ENCODE results near the gene DACT2. TPM values are rescaled to one million over a fixed set of nuclear protein-coding genes. Genes with fewer than 3 reads are reported as not detected.

DACT2 gene
- polyA plus RNA-seq, 3 donors: 1.0 to 3.0 (median 2.4) TPM

DNA sequence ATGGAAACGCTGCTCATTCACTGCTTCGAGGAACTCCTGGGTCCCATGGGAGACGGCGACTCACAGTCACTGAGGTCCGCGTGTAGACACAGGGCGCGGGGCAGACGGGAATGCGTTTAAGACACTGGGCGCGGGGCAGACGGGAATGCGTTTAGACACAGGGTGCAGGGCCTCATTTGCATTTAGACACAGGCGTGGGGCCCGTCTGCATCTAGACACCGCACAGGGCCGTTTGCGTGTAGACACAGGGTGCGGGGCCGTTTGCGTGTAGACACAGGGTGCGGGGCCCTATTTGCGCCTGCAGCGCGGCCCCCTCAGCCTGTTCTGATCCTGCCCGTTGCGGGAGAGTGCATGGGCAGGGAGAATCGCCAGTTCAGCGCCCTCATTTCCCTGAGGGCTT is 10.4 kb downstream of the DACT2 start:
- no peak overlapping the region for H3K27ac ChIP-seq (ENCODE audit: low read depth, low read length)
- WGBS, 3 donors: 93 to 94% (median 93%) methylated on average over 30 of the region's 30 CpGs

DNA sequence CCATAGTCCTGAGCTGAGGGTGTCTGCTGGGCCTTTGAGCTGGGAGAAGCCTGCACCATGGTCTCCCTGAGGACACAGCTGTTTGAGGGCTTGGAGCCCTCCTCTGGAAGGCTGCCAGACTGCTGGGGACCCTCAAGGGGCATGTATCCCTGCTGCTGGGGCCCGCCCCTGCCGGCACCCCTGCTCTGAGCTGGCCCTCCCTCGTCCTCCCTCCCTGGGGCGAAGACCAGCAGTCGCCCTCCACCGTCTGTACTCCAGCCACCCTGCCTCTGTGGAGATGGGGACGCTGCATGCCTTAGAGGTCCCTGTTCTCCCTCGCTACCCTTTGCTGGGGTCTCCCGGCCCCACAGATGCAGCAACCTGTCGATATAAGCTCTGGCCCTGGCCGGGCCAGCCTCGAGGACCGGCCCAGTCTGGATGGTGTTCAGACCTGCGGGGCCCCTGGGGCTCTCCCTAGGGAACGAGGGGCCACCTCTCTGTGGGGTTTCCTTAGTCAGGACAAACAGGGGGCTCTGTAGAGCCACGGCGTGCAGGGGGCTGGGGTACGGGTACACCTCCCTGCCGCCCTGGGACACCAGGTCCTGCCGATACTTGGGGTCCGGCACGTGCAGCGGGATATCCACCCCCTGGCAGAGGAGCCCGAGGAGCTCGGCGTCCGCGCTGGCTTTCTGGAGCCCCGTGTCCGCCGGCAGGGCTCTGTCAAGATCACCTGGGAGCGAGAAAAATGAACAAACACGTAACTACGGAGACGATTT is 11.0 kb downstream of the DACT2 start:
- H3K27ac ChIP-seq (ENCODE audit: low read depth, low read length): no peak overlapping the region
- WGBS, 3 donors: 92 to 94% (median 93%) methylated on average over 34 to 35 of the region's 35 CpGs

DNA sequence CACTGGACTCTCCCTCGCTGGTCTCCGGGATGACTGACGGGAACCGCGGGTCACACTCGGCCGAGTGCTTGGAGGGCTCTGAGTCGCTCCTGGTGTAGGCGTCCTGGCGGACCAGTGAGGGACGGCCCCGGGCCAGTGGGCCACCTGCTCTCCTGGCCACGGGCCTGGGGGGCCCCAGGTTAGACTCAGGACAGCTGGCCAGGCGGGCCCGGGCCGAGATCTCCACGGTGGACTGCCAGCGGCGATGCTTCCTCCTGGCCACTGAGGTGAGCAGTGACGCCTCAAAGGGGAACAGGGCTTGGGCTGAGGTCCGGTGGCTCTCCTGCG is 11.9 kb downstream of the DACT2 start:
- no peak overlapping the region for H3K27ac ChIP-seq (ENCODE audit: low read depth, low read length)
- 91 to 95% (median 93%) methylated on average over 17 to 22 of the region's 22 CpGs for WGBS, 3 donors

DNA sequence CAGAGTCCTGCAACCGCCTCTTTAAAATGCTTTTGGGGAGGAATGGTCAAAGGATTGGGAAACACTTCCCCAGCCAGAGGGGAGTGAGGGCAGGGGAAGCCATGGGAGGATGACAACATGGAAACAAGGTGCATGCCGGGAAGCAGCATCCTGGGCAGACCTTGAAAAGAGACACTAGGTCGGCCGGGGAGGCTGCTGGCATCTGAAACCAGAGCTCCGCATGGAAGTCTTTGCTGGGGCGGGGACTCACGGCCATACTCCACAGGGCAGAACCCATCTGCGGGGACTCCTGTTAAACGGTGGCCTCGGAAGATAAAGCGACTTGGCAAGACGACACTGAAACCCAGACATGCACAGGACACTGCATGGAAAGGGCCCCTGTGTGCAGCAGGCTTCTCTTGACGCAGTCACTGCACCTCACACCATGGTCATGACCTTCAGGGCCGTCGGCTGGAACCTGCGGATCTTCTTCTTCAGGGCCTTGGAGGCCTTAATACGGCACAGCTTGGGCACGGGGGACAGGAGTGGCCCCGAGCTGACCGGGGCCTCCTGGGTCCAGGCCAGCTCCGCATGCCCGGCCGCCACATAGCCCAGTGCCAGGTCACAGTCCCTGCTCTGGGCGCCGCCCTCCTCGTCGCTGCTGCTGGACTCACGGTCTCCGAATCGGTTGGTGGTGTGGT is 12.4 kb downstream of the DACT2 start:
- H3K27ac ChIP-seq (ENCODE audit: low read depth, low read length): no peak overlapping the region
- 88 to 95% (median 89%) methylated on average over 30 of the region's 30 CpGs for WGBS, 3 donors

DNA sequence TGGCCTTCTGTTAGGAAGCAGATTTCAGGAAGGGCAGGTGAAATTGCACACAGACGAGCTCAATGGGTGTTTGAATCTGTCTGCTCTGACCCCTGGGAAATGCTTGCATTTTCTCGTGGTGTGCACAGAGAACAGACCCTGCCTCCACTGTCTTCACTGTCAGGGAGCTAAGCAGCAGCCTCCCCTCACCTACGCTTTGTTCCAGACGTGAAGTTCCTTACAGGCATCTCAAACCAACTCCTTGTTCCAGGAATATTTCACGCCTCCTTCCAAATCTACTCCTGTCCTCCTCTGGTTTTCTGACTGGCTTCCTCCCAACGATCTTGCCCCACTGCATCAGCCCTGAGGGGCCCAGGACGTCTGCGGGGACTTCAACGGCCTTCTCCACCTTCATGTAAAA is 13.7 kb downstream of the DACT2 start:
- 77 to 82% (median 78%) methylated on average over 9 of the region's 9 CpGs for WGBS, 3 donors
- no peak overlapping the region for H3K27ac ChIP-seq (ENCODE audit: low read depth, low read length)

DNA sequence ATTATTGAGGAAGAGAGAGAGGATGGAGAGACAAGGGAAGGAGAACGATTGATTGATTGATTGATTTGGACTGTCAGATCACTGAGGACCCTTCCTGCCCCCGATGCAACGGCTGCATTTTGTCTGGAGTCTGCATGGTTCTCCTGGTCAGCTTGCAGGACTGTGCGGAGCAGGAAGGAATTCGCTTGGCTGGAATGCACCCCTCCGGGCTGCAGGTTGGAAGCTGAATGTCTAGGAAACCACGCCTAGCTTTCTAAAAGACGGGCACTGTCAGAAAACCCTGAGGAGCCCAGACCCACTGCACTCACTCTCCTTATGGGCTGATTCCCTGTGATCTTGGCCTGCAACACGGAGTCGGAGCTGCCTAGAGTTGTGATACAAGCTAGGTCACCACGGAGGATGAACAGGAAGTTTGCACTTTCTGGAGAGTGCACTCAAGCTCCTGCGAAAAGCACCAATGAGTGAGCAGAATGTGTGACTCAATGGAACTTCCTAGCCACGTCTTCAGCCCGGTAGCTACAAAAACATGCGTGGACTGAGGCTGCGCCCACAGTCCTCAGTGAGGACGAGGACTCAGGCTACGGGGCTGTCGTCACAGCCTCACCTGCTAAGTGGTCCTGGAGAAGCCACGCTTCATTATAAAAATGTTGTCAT is 14.4 kb downstream of the DACT2 start:
- WGBS, 3 donors: 76 to 78% (median 77%) methylated on average over 20 of the region's 20 CpGs
- H3K27ac ChIP-seq (ENCODE audit: low read depth, low read length): no peak overlapping the region

DNA sequence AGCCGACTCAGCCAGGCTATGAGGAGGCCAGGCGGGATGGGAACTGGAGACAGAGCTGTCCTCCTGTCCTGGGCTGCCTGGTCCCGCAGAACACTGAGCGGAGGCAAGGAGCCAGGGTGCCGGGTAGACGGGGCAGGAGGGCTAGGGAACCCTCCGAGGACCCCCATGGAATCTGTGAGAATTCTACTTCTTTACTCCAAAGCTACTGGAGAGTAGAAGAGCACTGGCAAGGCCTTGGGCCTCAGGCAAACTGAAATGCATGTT is 14.9 kb downstream of the DACT2 start:
- no peak overlapping the region for H3K27ac ChIP-seq (ENCODE audit: low read depth, low read length)
- 89 to 92% (median 91%) methylated on average over 7 of the region's 7 CpGs for WGBS, 3 donors

DNA sequence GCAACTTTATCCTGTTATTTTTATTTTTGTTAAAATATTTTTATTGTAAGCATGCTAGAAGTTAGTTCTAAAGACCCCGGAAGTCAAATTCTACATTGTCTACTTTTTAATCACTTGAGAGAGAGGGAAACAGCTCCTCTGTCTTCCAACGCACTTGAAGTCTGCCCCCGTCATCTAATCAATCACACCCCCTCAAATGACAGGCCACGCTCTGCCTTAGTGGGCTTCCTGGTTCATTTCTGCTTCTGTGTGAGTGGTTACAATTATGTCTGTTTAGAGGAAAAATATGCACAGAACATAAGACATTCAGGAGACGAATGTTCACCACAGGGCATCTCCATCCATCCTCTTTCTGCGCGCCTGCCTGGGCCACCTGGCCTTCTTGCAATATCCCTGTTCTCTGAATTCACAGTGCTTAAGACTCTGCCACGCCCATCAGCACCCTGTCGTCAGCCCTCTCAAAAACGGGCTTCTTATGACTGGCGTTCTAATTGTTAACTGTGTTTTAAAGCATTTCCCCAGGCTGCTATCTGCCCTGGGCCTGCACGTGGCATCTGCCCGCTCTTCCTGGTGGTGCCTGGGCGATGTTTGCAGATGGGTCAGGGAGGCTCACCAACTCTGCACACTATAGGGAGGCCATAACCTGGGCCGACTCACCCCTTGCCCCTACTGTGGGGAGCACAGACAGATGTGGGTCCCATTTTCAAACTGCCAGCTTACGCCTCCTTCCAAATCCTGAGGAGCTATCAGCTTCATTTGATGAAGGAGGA is 15.4 kb downstream of the DACT2 start:
- H3K27ac ChIP-seq (ENCODE audit: low read depth, low read length): no peak overlapping the region

DNA sequence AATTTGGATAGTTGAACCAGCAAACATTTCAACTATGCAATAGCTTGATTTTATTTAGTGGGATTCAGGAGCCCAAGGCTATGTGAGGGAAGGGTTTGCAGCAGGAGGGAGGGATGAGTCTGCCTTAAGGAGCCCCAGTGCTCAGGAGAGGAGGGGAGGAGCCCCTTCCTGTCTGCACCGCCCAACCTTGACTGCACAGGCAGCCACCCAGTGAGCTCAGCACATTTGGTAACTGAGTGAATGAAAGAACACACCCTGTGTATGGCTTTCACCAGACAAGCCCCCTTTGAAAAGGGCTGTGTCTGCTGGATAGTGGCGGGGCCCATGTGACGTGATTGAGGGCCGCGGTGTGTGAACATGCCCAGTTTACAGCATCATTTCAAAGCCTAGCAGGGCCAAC is 17.0 kb downstream of the DACT2 start:
- H3K27ac ChIP-seq (ENCODE audit: low read depth, low read length): no peak overlapping the region
- 58 to 82% (median 68%) methylated on average over 5 of the region's 5 CpGs for WGBS, 3 donors

More for the DNA sequence above, 15.4 kb downstream of the DACT2 start:
- 87 to 91% (median 89%) methylated on average over 16 of the region's 16 CpGs for WGBS, 3 donors

DNA sequence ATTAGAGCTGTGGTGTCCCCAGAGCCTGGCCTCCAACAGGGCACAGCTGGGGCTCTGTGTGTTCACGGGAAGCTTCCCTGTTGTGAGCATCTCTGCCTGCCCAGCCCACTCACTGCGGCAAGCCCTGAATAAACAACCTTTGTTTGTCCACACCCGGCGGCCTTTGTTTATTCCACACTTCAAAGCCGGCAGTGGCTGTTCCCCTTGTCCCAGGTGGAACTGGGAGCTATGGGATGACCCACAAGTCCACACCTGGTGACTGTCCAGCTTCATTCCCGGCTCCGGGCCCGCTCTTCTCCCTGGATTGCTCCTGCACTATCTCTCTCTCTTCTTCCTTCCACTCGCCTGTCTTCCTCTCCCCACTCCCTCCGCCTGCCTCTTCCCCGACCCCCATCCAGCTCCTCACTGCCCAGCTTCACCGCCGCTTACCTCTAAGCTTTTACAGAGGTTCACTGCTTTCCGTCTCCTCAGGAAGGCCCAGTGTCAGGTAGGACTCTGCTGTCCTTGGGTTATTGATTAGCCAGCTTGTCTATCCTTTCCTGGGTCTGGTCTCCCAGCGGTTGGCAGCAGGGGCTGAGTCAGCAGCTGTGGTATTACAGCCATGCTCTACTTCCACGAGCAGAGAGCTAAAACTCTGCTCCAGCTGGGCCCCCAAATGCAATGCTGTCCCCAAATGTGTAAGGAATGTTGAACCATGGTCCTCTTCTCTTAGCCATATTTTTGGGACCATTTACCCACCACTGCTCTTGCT is 17.8 kb downstream of the DACT2 start:
- H3K27ac ChIP-seq (ENCODE audit: low read depth, low read length): no peak overlapping the region
- 38 to 69% (median 63%) methylated on average over 16 of the region's 16 CpGs for WGBS, 3 donors

DNA sequence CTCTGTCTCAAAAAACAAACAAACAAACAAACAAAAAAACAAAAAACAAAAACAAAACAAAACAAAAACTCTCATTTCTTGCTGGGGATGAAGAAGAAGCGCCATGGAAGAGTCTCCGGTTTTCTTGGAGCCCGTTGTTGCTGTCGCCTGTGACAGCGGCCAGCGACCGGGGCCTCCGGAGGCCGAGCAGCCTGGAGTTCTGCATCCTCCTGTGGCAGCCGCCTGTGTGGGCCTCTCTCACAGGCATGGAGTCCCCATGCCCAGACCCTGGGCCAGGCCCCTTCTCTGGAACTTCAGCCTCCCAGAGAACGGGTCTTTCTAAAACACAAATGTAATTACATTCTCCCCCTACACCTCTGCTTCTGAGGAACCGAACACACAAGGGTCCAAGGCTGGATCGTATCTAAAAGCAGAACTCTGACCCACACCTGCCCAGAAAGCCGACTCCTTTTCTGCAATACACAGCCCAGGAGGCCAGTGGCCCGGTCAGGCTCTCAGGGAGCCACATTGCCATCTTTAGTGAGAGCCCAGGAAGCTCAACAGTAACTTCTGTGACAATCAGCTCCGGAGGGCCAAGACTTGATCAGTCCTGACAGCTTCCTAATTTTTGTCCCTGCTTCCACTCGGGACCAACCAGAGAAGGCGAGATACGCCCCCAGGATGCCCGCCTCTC is 18.5 kb downstream of the DACT2 start:
- 83 to 89% (median 86%) methylated on average over 20 of the region's 20 CpGs for WGBS, 3 donors
- no peak overlapping the region for H3K27ac ChIP-seq (ENCODE audit: low read depth, low read length)

DNA sequence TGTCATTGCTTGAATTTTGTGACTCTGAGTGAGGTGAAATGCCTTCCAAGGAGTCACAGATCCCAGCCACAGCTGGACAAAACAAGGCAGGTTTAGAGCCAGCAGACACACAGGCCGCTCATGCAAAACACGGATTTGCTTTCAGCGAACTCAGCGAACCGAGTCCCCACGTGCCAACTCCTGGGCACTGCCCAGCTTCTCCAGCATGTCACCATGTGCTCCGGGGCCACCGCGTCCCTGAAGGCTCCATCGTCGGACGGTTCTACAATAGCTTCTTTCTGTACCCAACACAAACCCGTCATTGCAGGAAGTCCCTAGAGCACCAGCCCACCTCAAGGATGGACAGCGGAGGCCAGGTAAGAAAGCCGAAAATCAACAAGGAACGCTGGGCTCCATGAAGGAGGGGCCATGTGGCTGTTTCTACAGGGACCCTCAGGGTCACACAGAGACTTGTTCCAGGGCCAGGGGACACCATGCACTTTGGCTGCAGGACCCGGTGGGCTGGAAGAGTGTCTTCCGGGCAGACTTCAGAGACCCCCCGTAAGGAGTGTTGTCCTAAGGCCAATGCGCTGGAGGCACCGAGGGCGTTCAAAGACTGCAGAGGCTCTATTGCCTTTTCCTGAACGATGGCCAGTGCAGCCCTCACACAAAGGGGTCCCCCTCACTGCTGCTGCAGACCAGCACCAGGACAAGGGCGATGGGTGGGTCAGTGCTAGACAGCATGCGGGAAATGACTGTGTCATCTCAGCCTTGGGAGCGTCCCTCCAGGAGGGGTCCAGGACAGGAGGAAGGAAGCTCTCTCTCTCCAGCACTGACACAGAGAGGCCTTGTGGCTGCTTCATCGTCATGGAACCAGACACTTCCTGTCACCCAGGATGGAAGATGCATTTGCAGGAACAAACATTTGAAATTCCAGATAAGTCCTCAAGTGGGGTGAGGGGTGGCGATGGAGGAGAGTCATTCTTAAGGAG is 19.8 kb downstream of the DACT2 start:
- WGBS, 3 donors: 88 to 91% (median 90%) methylated on average over 28 of the region's 28 CpGs
- no peak overlapping the region for H3K27ac ChIP-seq (ENCODE audit: low read depth, low read length)

DNA sequence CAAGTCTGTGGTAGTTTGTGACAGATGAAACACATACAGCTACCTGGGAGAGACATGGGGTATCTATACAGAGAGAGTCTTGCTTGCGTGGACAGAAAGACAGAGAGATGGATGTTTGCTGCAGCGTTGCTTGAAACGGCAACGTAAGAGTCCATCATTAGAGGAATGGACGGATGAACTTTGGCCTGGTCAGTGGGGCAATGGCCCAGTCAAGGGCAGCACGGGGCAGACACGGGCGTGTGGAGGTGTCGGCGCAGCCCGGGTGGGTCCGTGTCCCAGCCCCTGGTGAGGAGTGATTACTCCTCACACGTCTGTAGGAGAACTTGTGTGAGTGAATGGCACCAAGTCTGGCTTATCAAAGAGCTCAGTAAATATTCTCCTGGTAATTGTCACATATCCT is 21.9 kb downstream of the DACT2 start:
- 85 to 91% (median 87%) methylated on average over 13 of the region's 13 CpGs for WGBS, 3 donors

DNA sequence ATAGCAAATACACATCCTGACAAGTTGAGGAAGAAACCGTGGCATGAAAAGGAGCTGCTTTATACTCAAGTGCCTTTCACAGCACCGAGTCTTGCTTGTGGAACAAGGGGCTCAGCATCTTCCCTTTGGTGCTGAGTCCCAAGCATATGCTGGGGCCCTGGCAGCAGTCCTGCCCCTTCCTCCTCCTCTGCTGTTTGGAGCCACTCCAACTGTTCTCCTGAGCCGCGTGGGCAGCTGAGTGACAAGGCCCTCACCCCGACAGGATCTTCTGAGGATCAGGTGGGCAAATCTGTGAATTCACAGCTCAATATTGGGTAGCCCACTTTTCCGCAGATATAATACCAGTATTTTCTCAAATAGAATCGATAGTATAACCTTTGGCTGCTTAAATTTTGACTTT is 24.7 kb downstream of the DACT2 start:
- no peak overlapping the region for H3K27ac ChIP-seq (ENCODE audit: low read depth, low read length)
- WGBS, 3 donors: 73 to 76% (median 75%) methylated on average over 7 of the region's 7 CpGs

More for the DNA sequence above, 21.9 kb downstream of the DACT2 start:
- no peak overlapping the region for H3K27ac ChIP-seq (ENCODE audit: low read depth, low read length)

DNA sequence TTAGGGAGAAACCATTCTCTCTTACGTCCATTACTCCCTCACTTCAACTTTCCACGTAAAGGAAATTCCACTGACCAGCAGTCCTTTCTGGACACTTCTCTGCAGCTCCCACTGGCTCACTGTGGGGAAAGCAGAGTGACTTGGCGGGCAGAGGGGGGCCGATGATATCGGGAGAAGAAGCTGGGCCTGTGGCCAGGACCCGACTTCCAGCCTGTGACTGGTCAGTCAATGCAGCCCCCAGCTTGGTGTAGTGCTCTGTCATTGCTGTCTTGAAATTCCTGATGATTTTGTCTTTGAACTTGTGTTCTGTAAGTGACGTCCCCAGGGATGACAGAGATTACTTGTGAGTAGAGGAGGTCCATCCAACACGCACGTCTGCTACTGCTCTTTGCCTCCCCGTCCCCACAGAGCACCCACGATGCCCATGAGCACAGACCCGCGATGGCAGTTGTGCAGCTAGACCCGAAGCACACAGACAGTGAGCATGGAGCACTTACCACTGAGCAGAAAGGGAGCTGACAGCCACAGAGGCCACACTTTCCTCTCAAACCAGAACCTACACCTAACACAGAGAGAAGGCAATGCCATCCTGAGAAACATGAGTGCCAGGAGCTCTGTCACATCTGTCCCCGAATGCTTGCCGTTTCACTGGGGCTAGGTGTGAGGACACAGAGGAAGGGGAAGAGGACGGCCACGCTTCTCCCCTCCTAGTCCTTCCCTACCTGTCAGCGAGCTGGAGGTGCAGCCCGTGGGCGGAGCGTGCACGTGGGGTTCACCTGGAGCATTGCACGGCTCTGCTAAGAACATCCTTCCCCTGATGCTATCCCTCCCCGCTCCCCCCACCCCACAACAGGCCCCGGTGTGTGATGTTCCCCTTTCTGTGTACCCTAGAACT is 25.7 kb downstream of the DACT2 start:
- 79 to 85% (median 79%) methylated on average over 26 of the region's 26 CpGs for WGBS, 3 donors
- no peak overlapping the region for H3K27ac ChIP-seq (ENCODE audit: low read depth, low read length)

DNA sequence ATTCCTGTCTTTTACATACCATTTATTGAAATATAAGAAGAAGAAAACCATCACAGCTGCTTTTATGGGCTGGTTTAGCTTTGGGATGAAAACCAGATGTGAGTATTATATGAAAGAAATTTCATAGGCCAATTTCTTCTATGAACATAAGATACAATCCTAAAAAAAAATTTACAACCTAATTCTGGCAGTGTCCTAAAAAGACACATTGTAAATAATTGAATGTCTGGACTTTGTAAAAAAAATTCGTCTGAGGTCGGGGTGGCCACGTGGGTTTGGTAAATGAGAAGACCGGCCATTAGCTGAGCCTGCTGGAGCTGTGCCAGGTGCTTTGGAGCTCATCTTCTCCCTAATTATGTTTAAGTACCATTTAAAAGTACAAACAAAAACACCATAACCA is 26.8 kb downstream of the DACT2 start:
- 61 to 76% (median 74%) methylated on average over 4 of the region's 4 CpGs for WGBS, 3 donors
- H3K27ac ChIP-seq (ENCODE audit: low read depth, low read length): no peak overlapping the region
